Measurements from ENCODE around the gene ARPC1A. TPM values are rescaled to one million over a fixed set of nuclear protein-coding genes. Genes with fewer than 3 reads are reported as not detected.
"Not testable (repeated sequence)": the region's sequence is repeated elsewhere in the genome, so short reads cannot be mapped to it uniquely, and the experiment has no call there.

The ARPC1A gene
- total RNA-seq, 4 donors from 2014 or later, result 98.1 to 169 (median 140) TPM

DNA sequence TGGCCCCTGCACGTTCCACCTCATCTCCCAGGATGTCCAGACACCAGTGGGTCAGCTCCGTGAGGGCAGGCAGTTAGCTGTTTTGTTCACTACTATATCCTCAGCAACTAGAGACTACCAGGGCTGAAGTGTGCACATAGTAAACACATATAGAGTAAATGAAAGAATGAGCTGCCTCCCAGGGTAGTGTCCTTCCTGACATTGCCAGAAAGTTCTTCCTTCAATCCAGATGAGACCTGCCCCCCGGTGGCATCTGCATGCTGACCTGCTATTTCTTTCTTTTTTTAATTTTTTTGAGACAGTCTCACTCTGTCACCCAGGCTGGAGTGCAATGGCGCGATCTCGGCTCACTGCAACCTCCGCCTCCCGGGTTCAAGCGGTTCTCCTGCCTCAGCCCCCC, 14.0 kb upstream of the ARPC1A start:
- H3K4me3 ChIP-seq, result no peak overlapping the region
- TF ChIP-seq POLR2AphosphoS5 (IDR thresholded peaks at IDR 0.05), result no peak
- TF ChIP-seq POLR2A (IDR thresholded peaks at IDR 0.05), result no peak
- no peak for TF ChIP-seq CTCF (IDR thresholded peaks at IDR 0.05)
- TF ChIP-seq EP300 (IDR thresholded peaks at IDR 0.05), result no peak
- no peak overlapping the region for H3K27ac ChIP-seq
- H3K27me3 ChIP-seq, result no peaks in the 10 kb centered on the region
- peaks cover 8% of the 10 kb centered on the region for H3K4me1 ChIP-seq
- H3K36me3 ChIP-seq, result no peaks in the 10 kb centered on the region
- 85% methylated on average over 9 of the region's 9 CpGs for WGBS
- H3K9me3 ChIP-seq, result no peaks in the 10 kb centered on the region
- DNase-seq (ENCODE audit: low spot score in 2 of 2), result peak in 1 of 2 donors; percentile 72

DNA sequence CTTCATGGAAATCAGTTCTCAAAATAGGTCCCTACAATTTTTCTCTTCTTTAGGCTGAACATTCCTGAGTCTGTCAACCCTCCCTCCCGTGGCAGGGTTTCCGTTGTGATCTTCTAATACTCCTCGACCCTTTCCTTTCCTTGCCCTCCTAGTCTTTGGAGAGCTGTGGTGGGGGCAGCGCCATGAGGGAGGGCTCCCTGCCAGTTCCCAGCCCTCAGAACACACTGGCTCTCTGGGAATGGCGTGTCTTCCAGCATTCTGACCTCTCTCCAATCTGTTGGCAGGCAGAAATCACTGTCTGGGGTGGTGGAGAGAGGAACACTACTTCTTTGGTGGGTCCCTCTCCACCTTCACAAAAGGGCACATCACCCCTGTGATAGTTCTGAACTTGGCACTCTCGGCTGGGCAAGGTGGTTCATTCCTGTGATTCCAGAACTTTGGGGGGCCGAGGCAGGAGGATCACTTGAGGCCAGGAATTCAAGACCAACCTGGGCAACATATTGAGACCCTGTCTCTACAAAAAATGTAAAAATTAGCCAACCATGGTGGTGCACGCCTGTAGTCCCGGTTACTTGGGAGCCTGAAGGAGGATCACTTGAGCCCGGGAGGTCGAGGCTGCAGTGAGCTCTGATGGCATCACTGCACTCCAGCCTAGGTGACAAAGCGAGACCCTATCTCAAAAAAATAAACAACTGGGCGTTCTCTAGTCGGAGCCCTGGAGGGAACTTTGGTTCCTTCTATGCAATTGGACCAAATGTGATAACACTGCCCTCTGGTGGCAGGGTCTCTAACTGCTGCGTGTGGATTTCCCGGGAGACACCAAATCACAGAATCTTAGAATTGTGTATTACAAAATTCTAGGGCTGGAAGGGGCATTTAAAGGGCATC, 13.1 kb upstream of the ARPC1A start:
- no peaks in the 10 kb centered on the region for H3K9me3 ChIP-seq

GRCh38 chr7:99313204-99313573, 12.5 kb upstream of the ARPC1A start:
- Histone ChIP-seq H3K27me3 (no peaks in the 10 kb centered on the region), H3K27ac (no peak overlapping the region), H3K4me1 (peaks cover 8% of the 10 kb centered on the region), H3K36me3 (no peaks in the 10 kb centered on the region), H3K4me3 (no peak overlapping the region), H3K9me3 (no peaks in the 10 kb centered on the region)
- no peak for TF ChIP-seq POLR2AphosphoS5 (IDR thresholded peaks at IDR 0.05)
- no peak for TF ChIP-seq EP300 (IDR thresholded peaks at IDR 0.05)
- no peak for TF ChIP-seq POLR2A (IDR thresholded peaks at IDR 0.05)
- TF ChIP-seq CTCF (IDR thresholded peaks at IDR 0.05), result no peak
- DNase-seq (ENCODE audit: low spot score in 2 of 2), result no peak
- WGBS, result 32% methylated on average over 1 of the region's 1 CpG

More for the DNA sequence above, 13.1 kb upstream of the ARPC1A start:
- H3K27ac ChIP-seq, result no peak overlapping the region
- no peaks in the 10 kb centered on the region for H3K27me3 ChIP-seq
- H3K4me3 ChIP-seq, result no peak overlapping the region
- peaks cover 8% of the 10 kb centered on the region for H3K4me1 ChIP-seq
- DNase-seq (ENCODE audit: low spot score in 2 of 2), result peak in 1 of 2 donors; percentile 32
- WGBS, result 35% methylated on average over 15 of the region's 16 CpGs
- H3K36me3 ChIP-seq, result no peaks in the 10 kb centered on the region
- TF ChIP-seq CTCF (IDR thresholded peaks at IDR 0.05), result peak; percentile 77 to 82
- no peak for TF ChIP-seq EP300 (IDR thresholded peaks at IDR 0.05)

- H3K36me3 ChIP-seq, result no peaks in the 10 kb centered on the region
- no peaks in the 10 kb centered on the region for H3K27me3 ChIP-seq
- 60% methylated on average over 7 of the region's 7 CpGs for WGBS
- no peaks in the 10 kb centered on the region for H3K9me3 ChIP-seq
- TF ChIP-seq POLR2AphosphoS5 (IDR thresholded peaks at IDR 0.05), result no peak
- no peak for TF ChIP-seq CTCF (IDR thresholded peaks at IDR 0.05)
- no peak for TF ChIP-seq EP300 (IDR thresholded peaks at IDR 0.05)
- no peak for TF ChIP-seq POLR2A (IDR thresholded peaks at IDR 0.05)
- H3K27ac ChIP-seq, result no peak overlapping the region
- H3K4me3 ChIP-seq, result no peak overlapping the region
- H3K4me1 ChIP-seq, result peaks cover 8% of the 10 kb centered on the region
- no peak for DNase-seq (ENCODE audit: low spot score in 2 of 2)
These were observed 11.2 kb upstream of the ARPC1A start for GRCh38 chr7:99314504-99314903.

- Histone ChIP-seq H3K4me1 (peaks cover 9% of the 10 kb centered on the region), H3K36me3 (no peaks in the 10 kb centered on the region), H3K4me3 (no peak overlapping the region), H3K9me3 (no peaks in the 10 kb centered on the region), H3K27ac (no peak overlapping the region), H3K27me3 (no peaks in the 10 kb centered on the region)
- TF ChIP-seq POLR2A (IDR thresholded peaks at IDR 0.05) (no peak), EP300 (IDR thresholded peaks at IDR 0.05) (no peak), CTCF (IDR thresholded peaks at IDR 0.05) (no peak), POLR2AphosphoS5 (IDR thresholded peaks at IDR 0.05) (no peak)
- WGBS, result 69% methylated on average over 4 of the region's 4 CpGs
- no peak for DNase-seq (ENCODE audit: low spot score in 2 of 2)
These were observed 5.3 kb upstream of the ARPC1A start for GRCh38 chr7:99320371-99320770.

GRCh38 chr7:99322659-99323058, 3.0 kb upstream of the ARPC1A start:
- DNase-seq (ENCODE audit: low spot score in 2 of 2), result not testable (repeated sequence)

More at GRCh38 chr7:99322659-99323058, 3.0 kb upstream of the ARPC1A start:
- 94% methylated on average over 6 of the region's 6 CpGs for WGBS
- not testable (repeated sequence) for H3K36me3 ChIP-seq, H3K4me3 ChIP-seq, H3K9me3 ChIP-seq, H3K27me3 ChIP-seq, H3K27ac ChIP-seq
- peaks cover 24% of the 10 kb centered on the region for H3K4me1 ChIP-seq

All from suprapubic skin (tissue), 4 donors.